ENCODE results near the gene WDTC1.
"Not testable (repeated sequence)": the region's sequence is repeated elsewhere in the genome, so short reads cannot be mapped to it uniquely, and the experiment has no call there.

WDTC1 gene

GRCh38 chr1:27289125-27289524 is 54.7 kb downstream of the WDTC1 start:
- not testable (repeated sequence) for H3K9ac ChIP-seq (ENCODE audit: low read length); H3K4me1 ChIP-seq (ENCODE audit: control insufficient read depth, insufficient read depth, low read length); H3K27me3 ChIP-seq (ENCODE audit: control insufficient read depth, insufficient read depth, low read length); H3K9me3 ChIP-seq (ENCODE audit: control insufficient read depth, insufficient read depth, low read depth, low read length); H3K4me3 ChIP-seq (ENCODE audit: low read depth, low read length); H3K27ac ChIP-seq (ENCODE audit: low read depth, low read length)
- peaks cover 22% of the 10 kb centered on the region for H3K36me3 ChIP-seq (ENCODE audit: control insufficient read depth, insufficient read depth, low read length)

- Histone ChIP-seq H3K36me3 (ENCODE audit: control insufficient read depth, insufficient read depth, low read length) (peaks cover 27% of the 10 kb centered on the region), H3K27me3 (ENCODE audit: control insufficient read depth, insufficient read depth, low read length) (no peaks in the 10 kb centered on the region), H3K4me3 (ENCODE audit: low read depth, low read length) (no peak overlapping the region), H3K9ac (ENCODE audit: low read length) (no peak overlapping the region), H3K9me3 (ENCODE audit: control insufficient read depth, insufficient read depth, low read depth, low read length) (no peaks in the 10 kb centered on the region), H3K27ac (ENCODE audit: low read depth, low read length) (no peak overlapping the region), H3K4me1 (ENCODE audit: control insufficient read depth, insufficient read depth, low read length) (no peaks in the 10 kb centered on the region)
Measured at GRCh38 chr1:27290581-27290980, 56.1 kb downstream of the WDTC1 start.

GRCh38 chr1:27292106-27292505 is 57.7 kb downstream of the WDTC1 start:
- no peak overlapping the region for H3K27ac ChIP-seq (ENCODE audit: low read depth, low read length)
- H3K9me3 ChIP-seq (ENCODE audit: control insufficient read depth, insufficient read depth, low read depth, low read length) = no peaks in the 10 kb centered on the region
- H3K9ac ChIP-seq (ENCODE audit: low read length) = no peak overlapping the region
- no peaks in the 10 kb centered on the region for H3K27me3 ChIP-seq (ENCODE audit: control insufficient read depth, insufficient read depth, low read length)
- no peaks in the 10 kb centered on the region; the same call in 1 of the 2 replicates for H3K4me1 ChIP-seq (ENCODE audit: control insufficient read depth, insufficient read depth, low read length)
- H3K36me3 ChIP-seq (ENCODE audit: control insufficient read depth, insufficient read depth, low read length) = peaks cover 27% of the 10 kb centered on the region
- H3K4me3 ChIP-seq (ENCODE audit: low read depth, low read length) = no peak overlapping the region

GRCh38 chr1:27293915-27294314 is 59.5 kb downstream of the WDTC1 start:
- Histone ChIP-seq H3K27ac (ENCODE audit: low read depth, low read length) (no peak overlapping the region), H3K27me3 (ENCODE audit: control insufficient read depth, insufficient read depth, low read length) (no peaks in the 10 kb centered on the region), H3K36me3 (ENCODE audit: control insufficient read depth, insufficient read depth, low read length) (peaks cover 26% of the 10 kb centered on the region), H3K9me3 (ENCODE audit: control insufficient read depth, insufficient read depth, low read depth, low read length) (no peaks in the 10 kb centered on the region), H3K4me3 (ENCODE audit: low read depth, low read length) (no peak overlapping the region), H3K4me1 (ENCODE audit: control insufficient read depth, insufficient read depth, low read length) (peaks cover 3% of the 10 kb centered on the region; the same call in 1 of the 2 replicates), H3K9ac (ENCODE audit: low read length) (no peak overlapping the region)

GRCh38 chr1:27296773-27297291 is 62.4 kb downstream of the WDTC1 start:
- H3K9me3 ChIP-seq (ENCODE audit: control insufficient read depth, insufficient read depth, low read depth, low read length) = no peaks in the 10 kb centered on the region
- peaks cover 19% of the 10 kb centered on the region for H3K36me3 ChIP-seq (ENCODE audit: control insufficient read depth, insufficient read depth, low read length)
- H3K9ac ChIP-seq (ENCODE audit: low read length) = no peak overlapping the region
- H3K27ac ChIP-seq (ENCODE audit: low read depth, low read length) = no peak overlapping the region
- no peaks in the 10 kb centered on the region for H3K27me3 ChIP-seq (ENCODE audit: control insufficient read depth, insufficient read depth, low read length)
- no peak overlapping the region for H3K4me3 ChIP-seq (ENCODE audit: low read depth, low read length)
- peaks cover 31% of the 10 kb centered on the region for H3K4me1 ChIP-seq (ENCODE audit: control insufficient read depth, insufficient read depth, low read length)

- Histone ChIP-seq H3K4me3 (ENCODE audit: low read depth, low read length) (no peak overlapping the region), H3K9ac (ENCODE audit: low read length) (no peak overlapping the region), H3K27ac (ENCODE audit: low read depth, low read length) (no peak overlapping the region), H3K36me3 (ENCODE audit: control insufficient read depth, insufficient read depth, low read length) (peaks cover 16% of the 10 kb centered on the region), H3K9me3 (ENCODE audit: control insufficient read depth, insufficient read depth, low read depth, low read length) (no peaks in the 10 kb centered on the region), H3K4me1 (ENCODE audit: control insufficient read depth, insufficient read depth, low read length) (peaks cover 35% of the 10 kb centered on the region), H3K27me3 (ENCODE audit: control insufficient read depth, insufficient read depth, low read length) (no peaks in the 10 kb centered on the region)
Measured at GRCh38 chr1:27297903-27298302, 63.5 kb downstream of the WDTC1 start.

GRCh38 chr1:27298632-27299384 is 64.4 kb downstream of the WDTC1 start:
- H3K9ac ChIP-seq (ENCODE audit: low read length) = peak overlapping the region; percentile 68
- H3K4me3 ChIP-seq (ENCODE audit: low read depth, low read length) = peak overlapping the region; percentile 0; the same call in 1 of the 2 replicates
- peaks cover 35% of the 10 kb centered on the region for H3K4me1 ChIP-seq (ENCODE audit: control insufficient read depth, insufficient read depth, low read length)
- peak overlapping the region; percentile 30; the same call in 1 of the 2 replicates for H3K27ac ChIP-seq (ENCODE audit: low read depth, low read length)
- no peaks in the 10 kb centered on the region for H3K9me3 ChIP-seq (ENCODE audit: control insufficient read depth, insufficient read depth, low read depth, low read length)
- H3K27me3 ChIP-seq (ENCODE audit: control insufficient read depth, insufficient read depth, low read length) = no peaks in the 10 kb centered on the region
- peaks cover 13% of the 10 kb centered on the region for H3K36me3 ChIP-seq (ENCODE audit: control insufficient read depth, insufficient read depth, low read length)

- Histone ChIP-seq H3K36me3 (ENCODE audit: control insufficient read depth, insufficient read depth, low read length) (peaks cover 6% of the 10 kb centered on the region), H3K27me3 (ENCODE audit: control insufficient read depth, insufficient read depth, low read length) (no peaks in the 10 kb centered on the region), H3K27ac (ENCODE audit: low read depth, low read length) (peak overlapping the region; percentile 62; the same call in 1 of the 2 replicates), H3K9me3 (ENCODE audit: control insufficient read depth, insufficient read depth, low read depth, low read length) (no peaks in the 10 kb centered on the region), H3K9ac (ENCODE audit: low read length) (peak overlapping the region; percentile 68), H3K4me1 (ENCODE audit: control insufficient read depth, insufficient read depth, low read length) (peaks cover 35% of the 10 kb centered on the region), H3K4me3 (ENCODE audit: low read depth, low read length) (peak overlapping the region; percentile 0; the same call in 1 of the 2 replicates)
Measured at GRCh38 chr1:27299385-27300271, 65.2 kb downstream of the WDTC1 start.

- Histone ChIP-seq H3K4me1 (ENCODE audit: control insufficient read depth, insufficient read depth, low read length) (peaks cover 35% of the 10 kb centered on the region), H3K27ac (ENCODE audit: low read depth, low read length) (peak overlapping the region; percentile 62; the same call in 1 of the 2 replicates), H3K4me3 (ENCODE audit: low read depth, low read length) (no peak overlapping the region), H3K9ac (ENCODE audit: low read length) (peak overlapping the region; percentile 64), H3K27me3 (ENCODE audit: control insufficient read depth, insufficient read depth, low read length) (no peaks in the 10 kb centered on the region), H3K36me3 (ENCODE audit: control insufficient read depth, insufficient read depth, low read length) (peaks cover 6% of the 10 kb centered on the region), H3K9me3 (ENCODE audit: control insufficient read depth, insufficient read depth, low read depth, low read length) (no peaks in the 10 kb centered on the region)
Measured at GRCh38 chr1:27300341-27301051, 66.1 kb downstream of the WDTC1 start.

- H3K36me3 ChIP-seq (ENCODE audit: control insufficient read depth, insufficient read depth, low read length) = peaks cover 6% of the 10 kb centered on the region
- H3K9ac ChIP-seq (ENCODE audit: low read length) = peak overlapping the region; percentile 12
- no peaks in the 10 kb centered on the region for H3K9me3 ChIP-seq (ENCODE audit: control insufficient read depth, insufficient read depth, low read depth, low read length)
- peaks cover 35% of the 10 kb centered on the region for H3K4me1 ChIP-seq (ENCODE audit: control insufficient read depth, insufficient read depth, low read length)
- H3K4me3 ChIP-seq (ENCODE audit: low read depth, low read length) = no peak overlapping the region
- H3K27me3 ChIP-seq (ENCODE audit: control insufficient read depth, insufficient read depth, low read length) = no peaks in the 10 kb centered on the region
- no peak overlapping the region; the same call in 1 of the 2 replicates for H3K27ac ChIP-seq (ENCODE audit: low read depth, low read length)
Measured at GRCh38 chr1:27301052-27301422, 66.6 kb downstream of the WDTC1 start.
